ENCODE measurements around the gene ITFG1.

The ITFG1 gene

GRCh38 chr16:47460711-47461597 lies at the start of gene ITFG1, which contains the start of gene PHKB:
Gene ITFG1, minus strand, starts transcription at chr16:47461063. Its CDS starts 18 bp downstream, at chr16:47461045.
Gene PHKB, plus strand, starts transcription at chr16:47461331. Its CDS starts 20 bp downstream, at chr16:47461351.
- peak; percentile 94 for DNase-seq (ENCODE audit: low spot score)

DNA sequence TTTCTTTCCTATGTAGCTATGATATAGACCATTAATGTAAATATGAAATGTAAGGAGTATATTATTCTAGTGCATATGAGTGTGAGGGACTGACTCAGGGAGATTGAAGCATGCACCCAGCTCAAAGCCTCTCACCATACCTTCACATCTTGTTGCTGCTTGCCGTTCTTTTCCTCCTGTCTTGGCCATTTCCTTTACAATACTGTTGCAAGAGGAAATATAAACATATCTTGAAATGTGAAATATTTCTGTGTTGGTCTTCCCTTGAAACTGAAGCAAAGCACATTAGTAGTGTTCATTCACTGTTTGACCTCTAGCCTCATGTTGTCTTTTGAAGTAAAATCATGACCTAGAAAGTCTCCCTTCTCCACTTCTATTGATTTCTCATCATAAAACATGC lies 46.8 kb upstream of the ITFG1 start:
- DNase-seq (ENCODE audit: low spot score) = no peak

DNA sequence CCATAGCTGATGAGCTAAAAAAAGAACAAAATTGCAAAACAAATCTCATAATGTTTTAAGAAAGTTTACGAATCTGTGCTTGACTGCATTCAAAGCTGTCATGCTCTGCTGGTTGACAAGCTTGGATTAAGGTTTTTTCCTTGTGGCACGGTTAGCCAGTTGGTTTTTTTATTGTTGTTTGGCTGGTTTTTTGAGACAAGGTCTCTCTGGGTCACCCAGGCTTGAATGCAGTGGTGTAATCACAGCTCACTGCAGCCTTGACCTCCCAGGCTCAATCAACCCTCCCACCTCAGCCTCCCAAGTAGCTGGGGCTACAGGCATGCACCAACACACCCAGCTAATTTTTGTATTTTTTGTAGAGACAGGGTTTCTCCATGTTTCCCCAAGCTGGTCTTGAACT lies 45.9 kb upstream of the ITFG1 start:
- no peak for DNase-seq (ENCODE audit: low spot score)

DNA sequence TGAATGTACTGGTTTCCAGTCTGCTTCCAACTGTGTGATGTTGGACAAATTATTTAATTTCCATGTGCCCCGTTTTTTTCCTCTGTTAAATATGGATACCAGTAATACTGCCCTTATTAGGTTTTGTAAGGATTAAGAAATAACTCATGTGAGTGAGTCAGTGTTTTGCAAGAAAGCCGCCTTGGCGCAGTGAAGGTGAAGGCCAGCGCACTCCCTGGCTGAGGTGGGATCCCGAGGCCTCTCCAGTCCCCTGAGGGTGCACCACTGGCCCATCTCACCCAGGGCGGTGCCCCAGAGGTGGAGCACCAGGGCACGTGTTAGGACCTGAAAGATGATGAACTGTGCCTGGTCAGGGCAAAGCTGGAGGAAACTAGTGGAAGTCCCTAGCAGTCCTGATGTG lies 43.7 kb upstream of the ITFG1 start:
- DNase-seq (ENCODE audit: low spot score) = no peak

- DNase-seq (ENCODE audit: low spot score) = no peak
Observed at GRCh38 chr16:47503936-47504335, 43.1 kb upstream of the ITFG1 start.

DNA sequence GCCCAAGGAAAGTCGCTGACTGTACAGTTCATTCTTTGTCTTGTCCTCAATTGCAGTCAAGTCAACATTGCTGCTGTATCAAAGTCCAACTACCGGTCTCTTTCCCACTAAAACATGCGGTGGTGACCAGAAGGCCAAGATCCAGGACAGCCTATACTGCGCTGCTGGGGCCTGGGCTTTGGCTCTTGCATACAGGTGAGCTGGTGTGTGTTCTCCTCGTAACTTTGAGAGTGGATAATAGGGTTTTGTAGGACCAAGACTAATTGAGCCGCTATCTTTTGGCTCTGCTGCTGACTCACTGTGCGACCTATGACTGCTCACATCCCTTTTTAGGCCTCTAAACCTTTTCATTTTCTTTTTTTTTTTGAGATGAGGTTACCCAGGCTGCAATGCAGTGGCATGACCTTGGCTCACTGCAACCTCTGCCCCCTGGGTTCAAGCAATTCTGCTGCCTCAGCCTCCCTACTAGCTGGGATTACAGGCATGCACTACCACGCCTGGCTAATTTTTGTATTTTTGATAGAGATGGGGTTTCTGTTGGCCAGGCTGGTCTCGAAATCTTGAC lies 38.9 kb upstream of the ITFG1 start:
- no peak for DNase-seq (ENCODE audit: low spot score)

DNA sequence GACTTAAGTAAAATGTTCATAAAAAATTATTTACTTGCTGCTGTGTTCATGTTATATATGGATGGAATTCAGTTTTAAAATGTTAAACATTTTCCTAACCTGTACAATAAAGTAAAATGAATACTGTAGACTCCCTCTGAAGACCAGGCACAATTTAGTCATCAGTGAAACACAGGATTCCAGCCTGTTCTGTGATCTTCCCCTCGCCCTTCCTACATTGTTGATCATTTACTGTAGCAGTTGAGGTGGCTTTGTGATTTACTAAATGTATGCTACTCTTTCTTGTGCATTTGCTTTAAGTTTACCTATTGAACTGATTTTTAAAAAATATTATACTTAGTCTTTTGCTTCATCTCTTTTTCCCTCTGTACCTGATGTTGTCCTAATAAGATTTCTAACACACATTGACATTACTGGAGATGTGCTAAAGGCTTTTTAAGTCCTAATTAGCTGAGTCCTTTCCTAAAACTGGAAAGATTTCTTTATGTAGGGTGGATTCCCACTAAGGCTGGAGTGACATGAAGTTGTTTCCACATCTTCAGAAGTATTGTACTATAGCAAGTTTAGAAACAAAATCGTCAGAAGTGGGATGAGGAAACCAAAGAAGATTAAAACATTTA lies 38.3 kb upstream of the ITFG1 start:
- no peak for DNase-seq (ENCODE audit: low spot score)

DNA sequence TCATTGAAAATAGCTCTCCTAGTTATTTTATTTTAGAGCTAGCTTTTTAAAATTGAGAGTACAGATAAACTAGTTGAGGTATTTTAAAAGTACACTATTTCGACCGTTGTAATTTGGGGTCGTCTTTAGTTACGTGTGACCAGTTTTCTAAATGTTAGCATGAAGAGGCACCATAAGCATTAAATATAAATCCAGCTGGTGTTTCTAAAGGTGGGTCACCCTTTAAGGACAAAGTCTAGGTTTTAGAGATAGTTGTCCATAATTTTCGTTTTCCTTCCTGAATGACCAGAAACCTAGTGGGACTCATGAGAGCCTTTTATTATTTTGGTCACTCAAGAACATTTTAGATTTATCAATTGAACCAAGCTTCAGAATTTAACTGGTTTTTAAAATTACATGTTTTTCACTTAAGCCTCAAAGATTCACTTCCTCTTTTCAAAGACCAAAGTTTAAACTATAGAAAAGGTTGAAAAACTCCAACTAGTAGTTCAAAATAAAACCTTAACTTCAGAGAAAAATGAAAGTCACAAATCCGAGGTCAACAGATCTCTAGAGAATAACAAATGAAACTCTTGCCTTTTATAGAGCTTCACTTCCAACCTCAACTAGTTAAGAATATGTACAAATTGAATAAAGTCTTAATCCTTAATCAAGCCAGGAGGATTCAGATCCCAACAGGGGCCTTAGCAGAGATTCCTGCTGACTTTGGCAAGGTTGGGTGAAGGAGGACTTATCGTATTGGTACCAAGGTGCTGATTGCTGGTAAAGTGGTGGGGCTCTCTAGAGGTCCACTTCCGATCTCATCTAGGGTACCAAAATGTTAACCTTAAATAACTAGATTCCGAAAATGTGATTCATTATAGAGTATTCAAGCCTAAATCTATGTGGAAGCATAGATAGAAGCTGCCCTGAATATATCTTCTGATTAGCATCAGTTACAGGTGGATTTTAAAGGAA lies 32.8 kb upstream of the ITFG1 start:
- DNase-seq (ENCODE audit: low spot score) = no peak

DNA sequence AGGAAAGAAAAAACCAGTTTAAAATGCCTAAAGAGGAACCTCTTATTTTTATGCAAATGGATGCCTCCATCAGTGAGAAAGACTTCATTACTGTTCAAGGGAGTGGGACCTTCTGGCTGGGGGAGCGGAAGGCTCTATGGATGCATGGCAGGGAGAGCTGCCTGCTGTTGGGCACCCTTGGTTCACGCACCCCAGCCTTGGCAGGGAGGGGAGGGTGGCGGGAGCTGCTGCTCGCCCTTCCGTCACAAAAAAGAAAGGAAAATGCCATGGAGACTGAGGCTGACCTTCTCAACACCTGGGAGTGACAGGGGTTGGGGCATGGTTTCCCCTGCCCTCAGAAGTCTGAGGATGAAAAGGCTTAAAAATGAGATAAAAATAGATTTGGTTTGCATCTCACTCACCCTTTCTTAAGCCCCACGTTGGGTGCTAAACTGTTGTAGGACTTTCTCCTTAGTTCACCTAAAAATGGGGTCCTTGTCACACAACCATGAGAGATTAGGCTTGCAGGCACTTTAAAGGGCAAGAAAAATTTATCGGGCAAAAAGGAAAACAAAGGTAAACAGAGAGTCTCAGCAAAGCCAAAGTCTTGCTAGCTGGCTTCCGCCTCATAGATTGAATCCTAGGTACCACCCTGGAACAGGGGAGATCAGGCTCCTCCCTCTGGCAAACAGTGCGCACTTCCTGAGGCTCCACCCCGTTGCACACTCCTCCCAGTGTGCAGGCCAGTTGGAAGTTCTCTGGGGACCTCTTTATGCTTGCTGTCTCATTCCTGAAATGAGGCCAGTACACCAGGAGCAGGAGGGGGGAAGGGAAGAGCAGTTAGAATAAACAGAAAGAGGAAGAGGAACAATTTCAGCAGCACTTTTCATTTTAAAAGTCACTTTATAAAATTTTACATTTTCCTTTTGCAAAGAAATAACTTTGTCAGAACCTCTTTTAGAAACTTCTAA lies 31.8 kb upstream of the ITFG1 start:
- DNase-seq (ENCODE audit: low spot score) = no peak

- DNase-seq (ENCODE audit: low spot score) = no peak
Observed at GRCh38 chr16:47492036-47492427, 31.2 kb upstream of the ITFG1 start.

DNA sequence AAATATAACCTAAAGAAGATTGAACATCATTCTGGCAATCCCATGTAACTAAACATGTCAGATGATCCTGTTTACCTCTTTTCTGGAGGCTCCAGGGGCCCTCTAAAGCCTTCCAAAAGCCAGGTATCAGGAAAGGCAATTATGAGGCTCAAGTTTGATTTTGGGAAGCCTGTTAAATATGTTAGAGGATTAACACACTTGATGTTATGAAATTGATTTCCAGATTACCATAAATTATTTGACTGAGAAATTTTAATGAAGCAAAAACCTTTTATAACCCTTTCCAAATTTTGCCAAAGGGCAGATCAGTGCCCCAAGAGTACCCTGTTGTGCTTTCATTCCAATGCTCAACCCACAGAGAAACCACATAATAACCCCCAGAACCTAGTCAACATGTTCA lies 29.6 kb upstream of the ITFG1 start:
- DNase-seq (ENCODE audit: low spot score) = no peak

DNA sequence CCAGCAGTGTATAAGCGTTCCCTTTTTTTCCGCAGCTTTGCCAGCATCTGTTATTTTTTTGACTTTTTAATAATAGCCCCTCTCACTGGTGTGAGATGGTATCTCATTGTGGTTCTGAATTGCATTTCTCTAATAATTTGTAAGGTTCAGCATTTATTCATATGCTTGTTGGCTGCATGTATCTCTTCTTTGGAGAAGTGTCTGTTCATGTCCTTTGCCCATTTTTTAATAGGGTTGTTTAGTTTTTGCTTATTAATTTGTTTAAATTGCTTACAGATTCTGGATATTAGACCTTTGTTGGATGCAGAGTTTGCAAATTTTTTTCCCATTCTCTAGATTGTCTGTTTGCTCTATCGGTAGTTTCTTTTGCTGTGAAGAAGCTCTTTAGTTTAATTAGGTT lies 27.2 kb upstream of the ITFG1 start:
- no peak for DNase-seq (ENCODE audit: low spot score)

DNA sequence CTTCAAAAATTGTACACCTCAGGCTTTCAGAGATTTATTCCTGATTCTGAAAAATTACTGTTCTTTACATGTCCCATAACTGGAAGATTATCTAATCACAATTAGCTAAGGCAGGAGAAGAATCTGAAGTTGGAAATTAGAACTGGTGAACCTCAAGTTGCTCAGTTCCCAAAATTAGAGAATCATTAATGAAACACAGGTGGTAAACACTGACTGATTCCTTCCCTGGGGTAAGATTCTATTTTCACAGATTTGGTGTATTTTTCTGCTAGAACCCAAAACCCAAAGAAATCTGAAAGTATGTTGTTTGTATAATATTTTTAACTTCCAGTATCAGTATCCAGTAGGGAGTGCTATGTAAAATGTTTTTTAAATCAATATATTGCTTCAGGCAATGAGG lies 26.0 kb upstream of the ITFG1 start:
- no peak for DNase-seq (ENCODE audit: low spot score)

GRCh38 chr16:47483616-47484015 lies 22.8 kb upstream of the ITFG1 start:
- DNase-seq (ENCODE audit: low spot score) = no peak

GRCh38 chr16:47481698-47482374 lies 21.0 kb upstream of the ITFG1 start:
- DNase-seq (ENCODE audit: low spot score) = no peak

GRCh38 chr16:47480410-47480809 lies 19.5 kb upstream of the ITFG1 start:
- DNase-seq (ENCODE audit: low spot score) = no peak

GRCh38 chr16:47477679-47478078 lies 16.8 kb upstream of the ITFG1 start:
- DNase-seq (ENCODE audit: low spot score) = no peak

DNA sequence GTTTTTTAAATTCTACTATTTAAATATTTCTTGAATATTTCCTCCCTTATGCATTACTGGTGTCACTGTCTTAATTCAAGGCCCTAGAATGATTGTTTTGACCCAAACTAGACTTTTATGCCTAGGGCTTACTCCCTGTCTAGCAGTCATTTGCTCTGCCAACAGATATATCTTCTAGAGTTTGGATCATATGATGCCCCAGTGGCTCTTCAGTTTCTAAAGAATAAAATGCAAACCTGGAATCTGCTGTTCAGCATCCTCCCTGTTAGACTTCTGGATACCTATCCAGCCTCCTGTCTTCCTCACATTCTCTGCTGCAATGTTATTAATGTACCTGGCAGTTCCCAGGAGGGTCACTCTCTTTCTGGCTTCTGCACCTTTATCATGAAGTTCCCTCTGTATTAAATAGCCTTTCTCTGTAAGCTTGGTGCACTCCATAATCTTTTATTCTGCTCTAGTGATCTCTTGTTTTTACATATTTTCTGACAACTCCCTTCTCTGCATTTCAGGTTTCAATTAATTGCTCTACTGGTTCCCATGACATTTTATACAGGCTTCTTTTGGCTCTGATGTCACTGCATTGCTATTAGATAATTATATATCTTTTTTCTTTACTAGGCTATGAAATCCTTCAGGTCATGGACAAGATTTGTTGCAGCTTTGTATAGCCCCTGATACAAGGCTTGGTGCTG lies 15.9 kb upstream of the ITFG1 start:
- DNase-seq (ENCODE audit: low spot score) = no peak

DNA sequence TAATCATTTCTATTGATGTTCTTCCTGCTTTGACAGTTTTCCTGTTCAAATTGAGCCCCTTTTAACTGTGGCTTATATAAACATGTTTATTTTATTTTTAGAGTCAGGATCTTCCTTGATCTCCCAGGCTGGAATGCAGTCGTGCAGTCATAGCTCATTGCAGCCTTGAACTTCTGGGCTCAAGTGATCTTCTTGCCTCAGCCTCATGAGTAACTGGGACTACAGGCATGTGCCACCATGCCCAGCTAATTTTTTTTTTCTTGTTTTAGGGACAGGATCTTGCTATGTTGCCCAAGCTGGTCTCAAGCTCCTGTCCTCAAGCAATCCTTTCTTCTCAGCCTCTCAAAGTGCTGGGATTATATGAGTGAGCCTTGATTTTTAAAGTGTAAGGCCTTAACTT lies 14.9 kb upstream of the ITFG1 start:
- DNase-seq (ENCODE audit: low spot score) = no peak

GRCh38 chr16:47473792-47474191 lies 12.9 kb upstream of the ITFG1 start:
- no peak for DNase-seq (ENCODE audit: low spot score)

Measured in CD4-positive, alpha-beta T cell treated with Interleukin-15 for 4 hours (primary cell).